ENCODE results near the gene POLR3F.

Gene POLR3F, protein sequence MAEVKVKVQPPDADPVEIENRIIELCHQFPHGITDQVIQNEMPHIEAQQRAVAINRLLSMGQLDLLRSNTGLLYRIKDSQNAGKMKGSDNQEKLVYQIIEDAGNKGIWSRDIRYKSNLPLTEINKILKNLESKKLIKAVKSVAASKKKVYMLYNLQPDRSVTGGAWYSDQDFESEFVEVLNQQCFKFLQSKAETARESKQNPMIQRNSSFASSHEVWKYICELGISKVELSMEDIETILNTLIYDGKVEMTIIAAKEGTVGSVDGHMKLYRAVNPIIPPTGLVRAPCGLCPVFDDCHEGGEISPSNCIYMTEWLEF

DNA sequence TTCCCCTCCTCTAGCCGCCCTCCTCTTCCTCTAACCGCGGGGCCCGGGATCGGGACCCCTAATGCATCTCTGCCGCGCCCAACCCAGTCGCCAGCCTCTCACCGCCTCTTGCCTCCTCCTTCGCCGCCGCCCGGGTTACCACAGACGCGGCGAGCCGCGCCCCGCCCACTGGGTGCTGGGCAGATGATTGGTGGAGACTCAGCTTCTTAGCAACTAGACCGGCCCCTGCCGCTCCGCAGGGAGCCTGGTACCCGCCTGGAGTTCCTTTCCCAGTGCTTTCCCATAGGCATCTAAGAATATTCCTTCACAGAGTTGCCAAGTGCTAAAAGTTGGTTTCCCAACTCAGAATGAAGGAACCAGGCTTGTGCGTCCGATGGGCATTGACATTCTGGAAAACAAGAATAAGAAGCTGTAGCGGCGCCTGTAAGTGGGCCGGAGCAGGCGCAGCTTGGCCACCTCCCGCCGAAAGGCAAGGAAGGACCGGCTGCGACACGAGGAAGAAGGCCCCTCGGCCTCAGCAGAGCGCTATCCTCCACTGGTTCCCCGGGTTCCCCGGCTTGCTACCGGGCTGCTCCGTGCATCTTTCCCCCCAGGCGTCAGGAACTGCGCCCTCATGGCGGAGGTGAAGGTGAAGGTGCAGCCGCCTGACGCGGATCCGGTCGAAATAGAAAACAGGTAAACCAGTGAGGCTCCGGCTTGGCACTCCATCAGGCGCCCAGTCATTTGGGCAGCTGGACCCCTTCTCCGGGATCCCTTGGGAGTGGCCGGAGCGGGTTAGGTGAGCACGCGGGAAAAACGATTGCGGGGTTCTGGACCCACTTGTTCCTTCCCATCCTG lies at the start of gene POLR3F, which contains the start of gene DZANK1:
POLR3F (plus strand) TSS at position 497 of the 837 bp plus-strand sequence; CDS start at position 614, 117 bp downstream.
DZANK1 (minus strand) TSS at position 137 of the 837 bp plus-strand sequence. CDS start 1,672 bp downstream, outside the sequence.
- peak; percentile 90 for DNase-seq (ENCODE audit: low read depth)
- peak within 1 kb of the TSS; percentile 68 for H3K4me3 ChIP-seq (ENCODE audit: low read depth, low read length)
- TF ChIP-seq, protein P1, sequence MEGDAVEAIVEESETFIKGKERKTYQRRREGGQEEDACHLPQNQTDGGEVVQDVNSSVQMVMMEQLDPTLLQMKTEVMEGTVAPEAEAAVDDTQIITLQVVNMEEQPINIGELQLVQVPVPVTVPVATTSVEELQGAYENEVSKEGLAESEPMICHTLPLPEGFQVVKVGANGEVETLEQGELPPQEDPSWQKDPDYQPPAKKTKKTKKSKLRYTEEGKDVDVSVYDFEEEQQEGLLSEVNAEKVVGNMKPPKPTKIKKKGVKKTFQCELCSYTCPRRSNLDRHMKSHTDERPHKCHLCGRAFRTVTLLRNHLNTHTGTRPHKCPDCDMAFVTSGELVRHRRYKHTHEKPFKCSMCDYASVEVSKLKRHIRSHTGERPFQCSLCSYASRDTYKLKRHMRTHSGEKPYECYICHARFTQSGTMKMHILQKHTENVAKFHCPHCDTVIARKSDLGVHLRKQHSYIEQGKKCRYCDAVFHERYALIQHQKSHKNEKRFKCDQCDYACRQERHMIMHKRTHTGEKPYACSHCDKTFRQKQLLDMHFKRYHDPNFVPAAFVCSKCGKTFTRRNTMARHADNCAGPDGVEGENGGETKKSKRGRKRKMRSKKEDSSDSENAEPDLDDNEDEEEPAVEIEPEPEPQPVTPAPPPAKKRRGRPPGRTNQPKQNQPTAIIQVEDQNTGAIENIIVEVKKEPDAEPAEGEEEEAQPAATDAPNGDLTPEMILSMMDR (IDR thresholded peaks at IDR 0.05; ENCODE audit: control insufficient read depth, extremely low read depth, insufficient read depth) = no peak

DNA sequence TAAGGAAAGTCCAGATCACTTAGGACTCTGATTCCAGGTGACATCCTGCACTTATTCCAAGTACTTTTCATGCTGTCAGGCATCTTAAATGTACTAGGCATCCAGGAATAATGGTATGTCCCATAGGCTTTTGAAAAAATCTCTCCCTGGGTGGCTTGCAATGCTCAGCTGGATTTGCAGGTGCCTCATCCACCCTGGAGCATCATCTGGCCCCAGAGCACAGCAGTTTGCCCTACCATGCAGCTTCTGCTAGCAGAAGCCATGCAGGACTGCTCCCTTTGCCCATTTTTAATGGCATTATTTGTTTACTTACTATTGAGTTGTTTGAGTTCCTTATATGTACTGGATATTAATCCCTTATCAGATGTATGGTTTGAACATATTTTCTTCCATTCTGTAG lies 45.6 kb upstream of the POLR3F start:
- DNase-seq (ENCODE audit: low read depth) = peak; percentile 37
- H3K4me3 ChIP-seq (ENCODE audit: low read depth, low read length) = no peak overlapping the region
- TF ChIP-seq, protein P1 (IDR thresholded peaks at IDR 0.05; ENCODE audit: control insufficient read depth, extremely low read depth, insufficient read depth) = no peak

DNA sequence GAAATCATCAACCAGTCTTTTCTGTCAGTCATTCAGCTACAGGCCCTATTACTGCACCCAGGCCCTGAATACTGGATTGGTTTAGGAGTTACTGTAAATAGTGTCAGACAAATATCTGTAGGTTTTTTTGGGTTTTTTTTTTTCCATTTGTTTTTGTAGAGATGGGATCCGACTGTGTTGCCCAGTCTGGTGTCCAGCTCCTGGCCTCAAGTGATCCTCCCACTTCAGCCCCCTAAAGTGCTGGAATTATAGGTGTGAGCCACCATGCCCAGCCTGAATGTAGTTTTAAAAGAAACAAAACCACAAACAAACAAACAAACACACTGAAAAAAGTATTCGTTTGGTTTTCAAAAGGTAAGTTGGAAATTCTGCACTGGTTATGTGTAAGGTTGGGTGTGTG lies 40.0 kb upstream of the POLR3F start:
- TF ChIP-seq, protein P1 (IDR thresholded peaks at IDR 0.05; ENCODE audit: control insufficient read depth, extremely low read depth, insufficient read depth) = no peak
- DNase-seq (ENCODE audit: low read depth) = no peak
- H3K4me3 ChIP-seq (ENCODE audit: low read depth, low read length) = no peak overlapping the region

DNA sequence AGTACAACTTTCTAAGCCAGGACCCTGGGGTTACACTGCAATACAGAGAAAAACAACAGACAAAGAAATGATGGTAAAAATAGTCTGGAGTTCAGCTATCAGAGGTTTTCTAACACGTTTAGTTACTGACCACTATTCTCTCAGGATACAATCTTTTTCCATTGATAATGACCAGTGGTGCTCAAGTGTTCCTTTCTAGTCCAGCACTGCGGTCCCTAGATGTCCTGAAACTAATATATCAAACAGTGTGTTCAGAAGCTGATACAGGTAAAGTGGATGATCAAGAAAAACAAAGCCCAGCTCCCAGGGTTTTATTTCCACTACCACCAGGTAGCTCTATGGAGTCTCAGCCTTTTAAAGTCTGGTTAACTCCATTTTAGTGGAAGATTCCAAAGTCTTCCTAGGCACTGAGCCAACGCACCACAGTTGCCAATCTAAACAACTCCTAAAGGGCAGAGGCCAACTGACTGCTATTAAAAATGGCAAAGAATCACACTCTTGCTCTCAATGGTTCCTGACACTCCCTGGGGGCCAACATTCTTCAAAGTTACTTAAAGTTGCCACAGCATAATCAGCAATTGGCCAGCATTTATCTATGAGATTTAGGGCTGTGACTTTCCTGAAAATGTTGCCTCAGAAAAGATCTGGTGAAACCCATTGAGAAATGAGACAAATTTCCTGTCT lies 38.6 kb upstream of the POLR3F start:
- no peak overlapping the region for H3K4me3 ChIP-seq (ENCODE audit: low read depth, low read length)
- peak; percentile 83 for DNase-seq (ENCODE audit: low read depth)
- TF ChIP-seq, protein P1 (IDR thresholded peaks at IDR 0.05; ENCODE audit: control insufficient read depth, extremely low read depth, insufficient read depth) = no peak

DNA sequence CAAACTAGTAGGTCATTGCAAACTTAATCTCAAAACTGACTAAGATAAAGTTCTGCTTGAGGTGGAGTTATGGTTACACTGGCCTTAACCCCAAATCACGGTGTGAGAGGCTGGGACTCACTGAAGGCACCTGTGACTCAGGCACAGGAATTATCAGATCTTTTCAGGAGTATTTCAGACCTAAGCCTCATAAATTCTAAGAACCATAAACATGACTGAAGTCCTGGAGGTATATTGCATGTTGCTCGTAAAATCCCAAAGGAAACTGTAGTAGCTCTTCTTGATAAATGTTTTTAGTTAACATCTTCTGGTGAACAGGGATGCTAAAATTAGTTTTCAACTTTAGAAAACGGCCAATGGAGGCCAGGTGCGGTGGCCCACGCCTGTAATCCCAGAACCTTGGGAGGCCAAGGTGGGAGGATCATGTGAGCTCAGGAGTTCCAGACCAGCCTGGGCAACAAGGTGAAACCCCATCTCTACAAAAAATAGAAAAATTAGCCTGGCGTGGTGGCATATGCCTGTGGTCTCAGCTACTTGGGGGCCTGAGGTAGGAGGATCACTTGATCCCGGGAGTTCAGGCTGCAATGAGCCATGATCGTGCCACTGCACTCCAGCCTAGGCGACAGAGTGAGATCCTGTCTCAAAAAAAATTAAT lies 36.9 kb upstream of the POLR3F start:
- peak; percentile 34 for DNase-seq (ENCODE audit: low read depth)
- TF ChIP-seq, protein P1 (IDR thresholded peaks at IDR 0.05; ENCODE audit: control insufficient read depth, extremely low read depth, insufficient read depth) = no peak
- H3K4me3 ChIP-seq (ENCODE audit: low read depth, low read length) = no peak overlapping the region

DNA sequence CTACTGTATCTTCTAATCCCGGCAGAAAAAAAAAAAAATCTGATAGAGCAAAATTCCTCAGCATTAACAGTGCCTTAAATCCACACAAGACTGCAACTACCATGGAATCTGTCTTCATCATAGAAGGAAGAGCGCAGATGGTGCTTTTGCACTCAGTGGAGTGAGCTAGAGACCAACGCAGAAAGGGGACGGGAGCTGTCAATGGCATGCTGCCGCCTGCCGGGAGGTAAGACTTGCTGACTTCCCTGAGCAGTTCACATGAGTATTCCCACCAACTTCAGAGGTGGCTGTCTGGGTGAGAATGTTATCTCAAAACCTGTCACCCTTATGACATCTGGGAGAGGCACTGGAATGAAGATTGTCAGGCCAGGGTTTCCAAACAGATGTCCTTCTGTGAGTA lies 36.0 kb upstream of the POLR3F start:
- TF ChIP-seq, protein P1 (IDR thresholded peaks at IDR 0.05; ENCODE audit: control insufficient read depth, extremely low read depth, insufficient read depth) = no peak
- H3K4me3 ChIP-seq (ENCODE audit: low read depth, low read length) = no peak overlapping the region
- no peak for DNase-seq (ENCODE audit: low read depth)

All from LNCaP clone FGC (cell line).